ENCODE results near the gene ARHGEF10L.

GRCh38 chr1:17538010-17538409 lies 1.5 kb upstream of the ARHGEF10L start:
- TF ChIP-seq CTCF (IDR thresholded peaks at IDR 0.05) (no peak), POLR2A (IDR thresholded peaks at IDR 0.05) (no peak)
